ENCODE measurements around the gene ACADM.
"Not testable (repeated sequence)": the region's sequence is repeated elsewhere in the genome, so short reads cannot be mapped to it uniquely, and the experiment has no call there.

The ACADM gene

DNA sequence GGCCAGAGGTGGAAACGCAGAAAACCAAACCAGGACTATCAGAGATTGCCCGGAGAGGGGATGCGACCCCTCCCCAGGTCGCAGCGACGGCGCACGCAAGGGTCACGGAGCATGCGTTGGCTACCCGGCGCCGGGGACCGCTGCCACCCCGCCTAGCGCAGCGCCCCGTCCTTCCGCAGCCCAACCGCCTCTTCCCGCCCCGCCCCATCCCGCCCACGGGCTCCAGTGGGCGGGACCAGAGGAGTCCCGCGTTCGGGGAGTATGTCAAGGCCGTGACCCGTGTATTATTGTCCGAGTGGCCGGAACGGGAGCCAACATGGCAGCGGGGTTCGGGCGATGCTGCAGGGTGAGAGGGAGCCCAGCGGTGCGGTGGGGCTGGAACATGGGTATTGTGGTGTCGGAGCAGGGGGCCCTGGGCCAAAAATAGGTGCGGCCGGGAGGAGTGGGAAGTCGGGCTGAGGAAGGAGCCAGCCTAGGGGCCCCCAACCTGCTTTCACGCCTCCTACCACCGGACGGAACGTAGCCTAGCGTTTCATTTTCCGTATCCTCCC, at the start of gene ACADM:
ACADM (plus strand) TSS at position 238 of the 551 bp plus-strand sequence; CDS start at position 317, 79 bp downstream.
- H3K9me3 ChIP-seq (ENCODE audit: control insufficient read depth, insufficient read depth, low read length), result no peaks in the 10 kb centered on the region
- H3K36me3 ChIP-seq (ENCODE audit: control insufficient read depth, insufficient read depth, low read length), result peaks cover 2% of the 10 kb centered on the region
- peak within 1 kb of the TSS; percentile 65 for H3K9ac ChIP-seq (ENCODE audit: low read depth, low read length)
- no peaks in the 10 kb centered on the region for H3K27me3 ChIP-seq (ENCODE audit: control insufficient read depth, insufficient read depth, low read length)
- peak within 1 kb of the TSS; percentile 87 for H3K4me3 ChIP-seq (ENCODE audit: low read depth, low read length)
- peaks cover 10% of the 10 kb centered on the region for H3K4me1 ChIP-seq (ENCODE audit: control insufficient read depth, insufficient read depth, low read length)

- no peaks in the 10 kb centered on the region for H3K9me3 ChIP-seq (ENCODE audit: control insufficient read depth, insufficient read depth, low read length)
- no peak overlapping the region for H3K9ac ChIP-seq (ENCODE audit: low read depth, low read length)
- peak overlapping the region; percentile 37 for H3K4me3 ChIP-seq (ENCODE audit: low read depth, low read length)
- H3K27me3 ChIP-seq (ENCODE audit: control insufficient read depth, insufficient read depth, low read length), result no peaks in the 10 kb centered on the region
- peaks cover 3% of the 10 kb centered on the region for H3K36me3 ChIP-seq (ENCODE audit: control insufficient read depth, insufficient read depth, low read length)
- H3K4me1 ChIP-seq (ENCODE audit: control insufficient read depth, insufficient read depth, low read length), result peaks cover 7% of the 10 kb centered on the region
Observed at GRCh38 chr1:75677443-75677842, 47.1 kb upstream of the ACADM start.

- not testable (repeated sequence) for H3K9me3 ChIP-seq (ENCODE audit: control insufficient read depth, insufficient read depth, low read length); H3K36me3 ChIP-seq (ENCODE audit: control insufficient read depth, insufficient read depth, low read length); H3K4me1 ChIP-seq (ENCODE audit: control insufficient read depth, insufficient read depth, low read length); H3K9ac ChIP-seq (ENCODE audit: low read depth, low read length); H3K27me3 ChIP-seq (ENCODE audit: control insufficient read depth, insufficient read depth, low read length)
- peak overlapping the region; percentile 37 for H3K4me3 ChIP-seq (ENCODE audit: low read depth, low read length)
Observed at GRCh38 chr1:75677964-75678363, 46.5 kb upstream of the ACADM start.

GRCh38 chr1:75690547-75690946, 34.0 kb upstream of the ACADM start:
- H3K36me3 ChIP-seq (ENCODE audit: control insufficient read depth, insufficient read depth, low read length), result no peaks in the 10 kb centered on the region
- no peaks in the 10 kb centered on the region for H3K4me1 ChIP-seq (ENCODE audit: control insufficient read depth, insufficient read depth, low read length)
- H3K9me3 ChIP-seq (ENCODE audit: control insufficient read depth, insufficient read depth, low read length), result no peaks in the 10 kb centered on the region
- H3K27me3 ChIP-seq (ENCODE audit: control insufficient read depth, insufficient read depth, low read length), result no peaks in the 10 kb centered on the region
- H3K9ac ChIP-seq (ENCODE audit: low read depth, low read length), result no peak overlapping the region
- no peak overlapping the region for H3K4me3 ChIP-seq (ENCODE audit: low read depth, low read length)

DNA sequence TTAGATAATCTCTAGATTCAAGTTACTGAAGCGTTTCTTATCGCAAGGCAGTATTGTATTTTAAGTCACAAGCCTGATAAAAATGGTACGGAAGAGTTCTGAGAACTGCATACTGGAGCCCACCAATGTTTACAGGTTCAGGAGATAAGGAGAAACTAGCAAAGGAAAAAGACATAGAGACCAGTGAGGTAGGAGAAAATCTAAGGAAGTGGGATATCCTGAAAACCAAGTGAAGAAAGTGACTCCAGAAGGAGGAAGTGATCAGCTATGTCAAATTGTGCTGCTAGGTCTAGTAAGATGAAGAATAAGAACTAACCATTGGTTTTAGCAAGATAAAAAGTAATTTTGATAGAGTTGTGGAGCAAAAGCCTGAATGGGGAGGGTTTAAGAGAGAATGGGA, 31.0 kb upstream of the ACADM start:
- no peaks in the 10 kb centered on the region for H3K27me3 ChIP-seq (ENCODE audit: control insufficient read depth, insufficient read depth, low read length)
- H3K4me1 ChIP-seq (ENCODE audit: control insufficient read depth, insufficient read depth, low read length), result no peaks in the 10 kb centered on the region
- no peak overlapping the region for H3K9ac ChIP-seq (ENCODE audit: low read depth, low read length)
- no peaks in the 10 kb centered on the region for H3K36me3 ChIP-seq (ENCODE audit: control insufficient read depth, insufficient read depth, low read length)
- H3K4me3 ChIP-seq (ENCODE audit: low read depth, low read length), result no peak overlapping the region
- H3K9me3 ChIP-seq (ENCODE audit: control insufficient read depth, insufficient read depth, low read length), result no peaks in the 10 kb centered on the region

DNA sequence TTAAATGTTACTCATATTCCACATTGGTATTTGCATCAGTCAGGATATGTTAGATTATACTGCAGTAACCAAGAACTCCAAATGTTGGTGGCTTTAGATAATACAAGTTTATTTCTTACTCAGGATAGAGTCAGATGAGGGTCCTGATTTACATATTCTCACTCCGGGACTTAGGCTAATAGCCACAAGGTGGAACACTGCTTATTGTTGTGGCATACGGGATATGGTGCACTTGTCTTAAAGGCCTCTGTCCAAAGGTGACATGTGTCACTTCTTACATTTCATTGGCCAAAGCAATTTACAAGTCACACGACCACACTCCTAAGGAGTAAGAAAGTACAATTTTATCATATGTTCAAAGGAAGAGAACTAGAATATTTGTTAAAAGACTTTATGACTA, 28.5 kb upstream of the ACADM start:
- no peaks in the 10 kb centered on the region for H3K27me3 ChIP-seq (ENCODE audit: control insufficient read depth, insufficient read depth, low read length)
- H3K4me1 ChIP-seq (ENCODE audit: control insufficient read depth, insufficient read depth, low read length), result no peaks in the 10 kb centered on the region
- no peak overlapping the region for H3K4me3 ChIP-seq (ENCODE audit: low read depth, low read length)
- no peak overlapping the region for H3K9ac ChIP-seq (ENCODE audit: low read depth, low read length)
- no peaks in the 10 kb centered on the region for H3K9me3 ChIP-seq (ENCODE audit: control insufficient read depth, insufficient read depth, low read length)
- H3K36me3 ChIP-seq (ENCODE audit: control insufficient read depth, insufficient read depth, low read length), result no peaks in the 10 kb centered on the region

DNA sequence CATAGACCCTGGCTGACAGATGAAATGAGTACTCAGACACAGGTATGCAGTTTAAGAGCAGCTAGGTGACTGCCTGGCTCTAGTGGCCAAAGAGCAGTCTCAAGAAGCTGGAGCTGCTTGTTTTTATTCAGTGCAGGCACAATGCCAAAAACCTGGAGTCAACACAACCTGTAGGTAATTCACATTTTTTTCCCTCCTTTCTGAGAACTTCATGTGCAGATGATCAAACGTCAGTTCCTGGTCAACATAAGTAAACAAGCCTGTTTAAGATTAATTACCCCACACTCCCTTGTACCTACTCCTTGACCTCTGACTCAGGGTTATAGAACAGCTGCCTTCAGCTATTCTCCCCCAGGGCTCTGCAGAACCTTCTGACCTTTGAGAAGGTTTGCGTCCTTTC, 17.3 kb upstream of the ACADM start:
- Histone ChIP-seq H3K9me3 (ENCODE audit: control insufficient read depth, insufficient read depth, low read length) (no peaks in the 10 kb centered on the region), H3K4me3 (ENCODE audit: low read depth, low read length) (no peak overlapping the region), H3K4me1 (ENCODE audit: control insufficient read depth, insufficient read depth, low read length) (no peaks in the 10 kb centered on the region), H3K36me3 (ENCODE audit: control insufficient read depth, insufficient read depth, low read length) (no peaks in the 10 kb centered on the region), H3K9ac (ENCODE audit: low read depth, low read length) (no peak overlapping the region), H3K27me3 (ENCODE audit: control insufficient read depth, insufficient read depth, low read length) (no peaks in the 10 kb centered on the region)

DNA sequence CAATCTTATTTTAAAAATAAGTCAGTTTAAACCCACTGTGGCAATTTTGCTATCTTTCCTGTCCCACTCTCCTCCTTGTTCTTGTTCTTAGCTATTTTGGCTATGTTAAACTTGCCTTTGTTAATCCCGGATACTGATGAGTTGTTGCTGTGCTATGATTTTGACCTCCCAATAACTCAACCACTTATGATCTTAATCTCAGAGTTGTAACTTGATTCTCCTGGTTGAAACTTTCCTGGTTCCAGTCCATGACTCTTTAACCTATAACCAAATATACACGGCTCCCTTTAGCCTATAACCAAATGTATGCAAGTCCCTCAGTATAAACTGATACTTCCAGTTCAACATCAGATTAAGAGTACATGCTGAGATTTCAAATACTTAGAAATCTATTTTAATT, 15.6 kb upstream of the ACADM start:
- no peak overlapping the region for H3K4me3 ChIP-seq (ENCODE audit: low read depth, low read length)
- H3K27me3 ChIP-seq (ENCODE audit: control insufficient read depth, insufficient read depth, low read length), result no peaks in the 10 kb centered on the region
- no peak overlapping the region for H3K9ac ChIP-seq (ENCODE audit: low read depth, low read length)
- H3K4me1 ChIP-seq (ENCODE audit: control insufficient read depth, insufficient read depth, low read length), result no peaks in the 10 kb centered on the region
- H3K9me3 ChIP-seq (ENCODE audit: control insufficient read depth, insufficient read depth, low read length), result no peaks in the 10 kb centered on the region
- H3K36me3 ChIP-seq (ENCODE audit: control insufficient read depth, insufficient read depth, low read length), result no peaks in the 10 kb centered on the region

- Histone ChIP-seq H3K36me3 (ENCODE audit: control insufficient read depth, insufficient read depth, low read length) (no peaks in the 10 kb centered on the region), H3K9me3 (ENCODE audit: control insufficient read depth, insufficient read depth, low read length) (no peaks in the 10 kb centered on the region), H3K9ac (ENCODE audit: low read depth, low read length) (no peak overlapping the region), H3K27me3 (ENCODE audit: control insufficient read depth, insufficient read depth, low read length) (no peaks in the 10 kb centered on the region), H3K4me1 (ENCODE audit: control insufficient read depth, insufficient read depth, low read length) (no peaks in the 10 kb centered on the region), H3K4me3 (ENCODE audit: low read depth, low read length) (no peak overlapping the region)
Observed at GRCh38 chr1:75710832-75711231, 13.7 kb upstream of the ACADM start.

DNA sequence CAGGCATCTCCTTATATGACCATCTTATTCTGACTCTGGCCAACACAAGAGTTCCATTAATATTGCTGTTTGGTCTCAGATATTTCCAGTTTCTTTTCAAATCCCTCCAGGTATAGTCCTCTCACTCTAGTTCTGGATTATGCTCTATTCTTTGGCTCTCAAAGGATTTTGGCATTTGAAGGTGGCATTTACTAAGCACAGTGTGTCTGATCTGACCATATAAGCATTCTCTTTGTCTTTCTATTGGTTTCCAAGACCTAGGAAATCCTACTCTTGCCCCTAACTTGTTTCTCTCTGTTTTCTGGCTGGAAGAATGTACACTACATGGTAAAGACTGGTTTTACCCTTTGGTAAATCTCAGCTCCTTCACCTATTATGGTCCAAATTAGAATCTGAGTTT, 12.7 kb upstream of the ACADM start:
- Histone ChIP-seq H3K4me1 (ENCODE audit: control insufficient read depth, insufficient read depth, low read length) (no peaks in the 10 kb centered on the region), H3K36me3 (ENCODE audit: control insufficient read depth, insufficient read depth, low read length) (no peaks in the 10 kb centered on the region)

DNA sequence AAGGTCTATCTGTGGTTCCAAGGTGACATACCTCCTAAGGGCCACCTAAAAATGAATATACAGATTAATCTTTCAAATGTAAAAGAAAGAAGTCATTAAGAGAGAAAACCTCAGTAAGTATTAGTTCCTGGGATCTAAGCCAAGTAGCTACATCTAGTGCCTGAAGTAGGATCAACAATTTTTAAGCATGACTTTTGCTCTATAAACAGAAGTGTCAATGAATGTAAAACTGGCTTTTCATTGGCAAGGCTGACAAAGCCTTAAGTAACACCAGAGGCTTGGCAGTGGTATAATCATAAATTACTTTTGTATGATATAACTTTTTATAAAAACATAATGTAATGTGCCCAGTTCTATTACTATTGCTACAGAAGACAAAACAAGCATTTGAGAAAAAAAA, 12.2 kb upstream of the ACADM start:
- Histone ChIP-seq H3K4me3 (ENCODE audit: low read depth, low read length) (no peak overlapping the region), H3K9ac (ENCODE audit: low read depth, low read length) (no peak overlapping the region), H3K27me3 (ENCODE audit: control insufficient read depth, insufficient read depth, low read length) (no peaks in the 10 kb centered on the region), H3K36me3 (ENCODE audit: control insufficient read depth, insufficient read depth, low read length) (no peaks in the 10 kb centered on the region), H3K9me3 (ENCODE audit: control insufficient read depth, insufficient read depth, low read length) (no peaks in the 10 kb centered on the region), H3K4me1 (ENCODE audit: control insufficient read depth, insufficient read depth, low read length) (no peaks in the 10 kb centered on the region)

More for the DNA sequence above, 12.7 kb upstream of the ACADM start:
- Histone ChIP-seq H3K9me3 (ENCODE audit: control insufficient read depth, insufficient read depth, low read length) (no peaks in the 10 kb centered on the region), H3K9ac (ENCODE audit: low read depth, low read length) (no peak overlapping the region), H3K27me3 (ENCODE audit: control insufficient read depth, insufficient read depth, low read length) (no peaks in the 10 kb centered on the region), H3K4me3 (ENCODE audit: low read depth, low read length) (no peak overlapping the region)

DNA sequence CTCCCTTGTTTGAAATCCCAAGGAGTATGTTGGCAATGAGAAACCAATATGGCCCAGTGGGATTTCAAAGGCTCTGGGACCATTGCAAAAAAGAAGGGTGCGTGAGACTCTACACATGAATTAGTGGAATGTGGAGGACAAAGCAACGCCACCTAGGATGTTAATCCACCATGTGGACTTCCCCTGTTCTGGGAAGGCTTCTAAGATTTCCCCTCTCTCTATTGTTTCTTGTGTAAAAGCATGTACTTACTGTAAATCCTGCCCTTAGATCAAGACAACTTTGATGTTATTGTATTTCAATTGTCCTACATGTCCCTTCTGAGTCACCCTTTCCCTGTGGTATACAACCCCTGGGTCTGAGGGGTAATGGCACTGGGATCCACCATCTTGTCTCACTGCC, 4.7 kb upstream of the ACADM start:
- H3K9ac ChIP-seq (ENCODE audit: low read depth, low read length), result no peak overlapping the region
- H3K36me3 ChIP-seq (ENCODE audit: control insufficient read depth, insufficient read depth, low read length), result peaks cover 2% of the 10 kb centered on the region
- H3K4me1 ChIP-seq (ENCODE audit: control insufficient read depth, insufficient read depth, low read length), result peaks cover 6% of the 10 kb centered on the region
- H3K4me3 ChIP-seq (ENCODE audit: low read depth, low read length), result no peak overlapping the region
- no peaks in the 10 kb centered on the region for H3K9me3 ChIP-seq (ENCODE audit: control insufficient read depth, insufficient read depth, low read length)
- no peaks in the 10 kb centered on the region for H3K27me3 ChIP-seq (ENCODE audit: control insufficient read depth, insufficient read depth, low read length)
